Mucosa of gallbladder (tissue), 1 donor: Measurements from ENCODE around the gene HDGFL1. TPM values are rescaled to one million over a fixed set of nuclear protein-coding genes. Genes with fewer than 3 reads are reported as not detected.

ENCODE experiments used
- DNase-seq: peaks from one replicate; pipeline ENCODE4 v3.0.0-alpha.2; 2020; ENCODE audit warnings: low spot score
- total RNA-seq: library from RNA; stranded (reverse); gene quantifications from one replicate; pipeline ENCODE4 v1.2.1, GENCODE V29; 2021
- donor health status: DM: no; HTN: no; CAD: no.

Gene HDGFL1
- not detected for total RNA-seq

DNA sequence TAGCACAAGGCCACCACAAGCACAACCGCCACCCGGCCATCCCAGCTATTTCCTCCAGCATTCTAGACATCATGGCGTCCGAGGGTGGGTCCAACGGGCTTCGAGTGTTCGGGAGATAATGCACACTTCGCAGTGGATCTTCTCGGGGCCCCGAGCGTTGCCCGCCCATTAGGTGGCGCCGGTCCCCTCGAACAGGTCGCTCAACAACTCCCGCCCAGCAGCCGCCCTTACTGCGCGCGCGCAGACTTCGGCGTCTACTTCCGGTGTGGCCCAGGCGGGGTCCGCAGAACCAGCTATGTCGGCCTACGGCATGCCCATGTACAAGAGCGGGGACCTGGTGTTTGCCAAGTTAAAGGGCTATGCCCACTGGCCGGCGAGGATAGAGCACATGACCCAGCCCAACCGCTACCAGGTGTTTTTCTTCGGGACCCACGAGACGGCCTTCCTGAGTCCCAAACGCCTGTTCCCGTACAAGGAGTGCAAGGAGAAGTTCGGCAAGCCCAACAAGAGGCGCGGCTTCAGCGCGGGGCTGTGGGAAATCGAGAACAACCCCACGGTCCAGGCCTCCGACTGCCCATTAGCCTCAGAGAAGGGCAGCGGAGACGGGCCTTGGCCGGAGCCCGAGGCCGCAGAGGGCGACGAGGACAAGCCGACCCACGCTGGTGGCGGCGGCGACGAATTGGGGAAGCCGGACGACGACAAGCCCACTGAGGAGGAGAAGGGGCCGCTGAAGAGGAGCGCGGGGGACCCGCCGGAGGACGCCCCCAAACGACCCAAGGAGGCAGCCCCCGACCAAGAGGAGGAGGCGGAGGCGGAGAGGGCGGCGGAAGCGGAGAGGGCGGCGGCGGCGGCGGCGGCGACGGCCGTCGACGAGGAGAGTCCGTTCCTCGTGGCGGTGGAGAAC is at the start of gene HDGFL1:
TSS of gene HDGFL1 (plus strand) at position 286 of the 904 bp plus-strand sequence. CDS start at position 296, 10 bp downstream.
- no peak for DNase-seq

GRCh38 chr6:22521035-22521434 is 48.3 kb upstream of the HDGFL1 start:
- no peak for DNase-seq

GRCh38 chr6:22526736-22527135 is 42.6 kb upstream of the HDGFL1 start:
- no peak for DNase-seq

DNA sequence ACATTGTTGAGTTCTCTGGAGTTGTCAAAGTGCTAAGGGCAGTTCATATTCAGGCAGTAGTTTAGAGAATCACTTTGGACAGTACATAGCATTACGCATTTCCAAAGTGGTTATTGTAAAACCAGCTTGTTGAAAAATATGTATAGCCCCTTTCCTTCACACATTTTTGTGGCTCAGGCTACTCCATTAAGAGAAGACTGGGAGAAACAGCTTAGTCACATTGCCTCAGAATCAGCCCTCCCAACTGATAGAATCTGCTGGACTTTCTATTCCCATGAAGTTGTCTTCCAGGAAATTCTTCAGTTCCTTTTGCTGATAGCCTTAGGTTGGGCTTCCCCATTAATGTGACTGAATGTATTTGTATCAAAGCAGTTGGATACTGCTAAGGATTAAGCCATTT is 39.5 kb upstream of the HDGFL1 start:
- no peak for DNase-seq

DNA sequence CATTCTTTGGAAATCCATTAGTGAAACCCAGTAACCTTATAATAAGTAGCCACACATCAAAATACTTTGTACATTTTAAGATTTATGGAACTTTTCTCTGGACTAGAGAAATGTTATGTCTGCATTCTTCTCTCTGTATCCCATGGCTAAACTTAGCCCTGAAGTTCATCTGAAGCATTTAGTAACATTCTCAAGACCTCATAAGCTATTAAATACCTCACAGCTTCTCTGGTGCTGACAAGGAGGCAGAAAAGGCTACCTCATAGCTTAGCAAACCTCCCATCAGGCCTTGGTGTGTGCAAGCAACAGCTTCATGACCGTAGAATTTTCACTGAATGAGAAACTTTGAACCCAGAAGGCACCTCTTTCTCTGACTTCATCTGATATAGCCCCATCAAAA is 38.9 kb upstream of the HDGFL1 start:
- DNase-seq = no peak

DNA sequence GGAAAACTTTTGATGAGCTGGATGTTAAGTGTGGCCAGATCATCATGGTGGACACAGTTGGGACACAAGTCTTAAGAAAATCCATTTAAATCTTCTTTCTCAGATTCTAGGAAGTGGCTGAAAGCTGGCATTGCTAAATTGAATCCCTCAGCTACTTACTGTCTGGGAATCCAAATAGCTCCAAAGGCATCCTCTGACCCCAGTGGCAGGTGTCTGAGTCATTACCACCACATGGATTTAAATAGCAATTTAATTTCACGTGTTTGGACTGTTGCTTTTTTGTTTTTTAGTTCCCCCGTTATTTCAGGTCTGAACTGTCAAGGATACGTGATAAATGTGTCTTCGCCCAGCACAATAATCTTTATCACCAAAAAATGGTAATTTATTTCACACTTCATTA is 33.2 kb upstream of the HDGFL1 start:
- no peak for DNase-seq

DNA sequence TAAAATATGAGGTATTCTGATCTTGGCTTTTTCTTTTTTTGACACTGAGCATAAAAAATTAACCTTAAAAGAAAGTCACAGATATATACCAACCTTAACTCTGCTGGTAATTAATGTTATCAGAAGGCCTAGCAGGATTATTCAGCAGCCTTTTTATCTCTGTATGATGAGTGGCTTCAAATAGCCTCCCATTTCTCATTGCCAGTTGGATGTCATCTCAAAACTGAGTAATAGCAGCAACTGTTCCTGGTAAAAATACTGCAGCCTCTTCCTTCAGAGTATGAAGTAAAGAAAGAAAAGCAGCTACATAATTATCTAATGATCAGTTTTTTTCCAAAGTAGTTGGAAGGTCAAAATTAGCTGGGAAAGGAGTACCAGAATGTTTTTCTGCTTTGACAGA is 24.9 kb upstream of the HDGFL1 start:
- no peak for DNase-seq

- no peak for DNase-seq
These were observed 24.3 kb upstream of the HDGFL1 start for GRCh38 chr6:22545051-22545450.

GRCh38 chr6:22546236-22546635 is 23.1 kb upstream of the HDGFL1 start:
- DNase-seq = no peak

DNA sequence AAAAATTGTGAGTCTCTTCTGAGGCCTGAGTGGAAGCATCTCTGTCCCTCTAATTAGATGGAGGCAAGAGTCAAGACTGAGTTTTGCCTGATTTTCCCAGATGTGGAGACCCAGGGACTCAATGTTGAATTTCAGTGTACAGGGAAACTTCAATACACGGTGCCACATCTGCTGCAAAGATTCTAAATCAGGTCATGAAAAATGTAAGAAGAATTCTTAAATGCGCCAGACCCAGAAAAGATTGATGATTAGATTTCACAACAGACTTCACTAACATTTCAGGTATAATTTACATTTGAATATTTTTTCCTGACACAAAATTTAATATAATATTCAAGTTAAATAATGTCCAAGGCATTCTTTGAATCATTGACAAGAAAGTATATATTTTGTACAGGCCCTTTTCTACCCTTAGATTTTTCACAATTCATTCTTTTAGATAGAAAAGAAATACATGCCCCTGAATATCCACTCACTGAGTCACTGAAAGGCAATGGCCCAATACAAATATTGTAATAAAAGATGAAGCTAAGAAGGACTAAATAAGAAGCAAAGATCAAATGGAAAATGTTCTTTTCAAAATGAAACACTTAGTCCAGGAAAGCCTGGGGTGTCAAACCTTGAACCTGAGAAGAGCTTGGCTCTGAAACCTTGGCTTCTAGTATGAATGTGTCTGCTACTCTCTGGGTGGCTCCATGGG is 18.2 kb upstream of the HDGFL1 start:
- no peak for DNase-seq

DNA sequence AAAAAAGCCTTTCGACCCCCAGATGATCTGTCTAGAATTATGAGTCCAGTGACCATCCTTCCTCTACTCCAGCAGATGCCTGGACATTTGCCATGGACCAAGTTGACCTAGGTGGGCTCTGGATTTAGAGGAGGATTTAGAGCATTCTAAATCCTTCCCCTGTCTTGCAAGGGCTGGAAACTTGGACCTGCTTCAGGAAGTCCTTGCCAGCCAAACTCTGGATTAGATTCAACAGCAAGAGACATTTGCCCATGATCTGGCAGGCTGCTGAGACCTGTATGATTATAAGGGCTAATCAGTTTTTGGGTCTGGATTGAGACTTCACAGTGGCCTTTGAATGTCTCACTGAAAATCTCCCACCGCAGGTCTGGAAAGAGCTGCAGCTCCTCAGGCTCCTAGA is 13.1 kb upstream of the HDGFL1 start:
- DNase-seq = no peak

DNA sequence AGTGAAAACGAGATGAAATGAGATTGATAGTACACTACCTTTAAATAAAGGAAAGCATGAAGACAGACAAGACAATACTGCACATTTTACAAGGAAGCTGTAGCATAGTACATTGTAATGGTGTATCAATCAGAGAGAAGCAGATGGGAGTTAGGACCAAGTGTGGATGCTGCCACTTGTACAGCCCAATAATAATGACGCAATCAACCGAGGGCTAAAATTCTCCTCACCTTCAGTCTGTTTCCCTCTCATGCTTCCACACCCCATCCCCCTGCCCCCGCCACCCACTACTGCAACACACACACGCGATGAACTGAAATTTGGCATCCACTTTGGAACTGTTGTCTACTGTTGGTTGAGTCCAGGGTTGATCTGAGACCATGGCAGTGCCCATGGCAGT is 12.4 kb upstream of the HDGFL1 start:
- DNase-seq = no peak

- no peak for DNase-seq
These were observed 11.0 kb upstream of the HDGFL1 start for GRCh38 chr6:22558288-22558882.

- DNase-seq = no peak
These were observed 512 bp upstream of the HDGFL1 start for GRCh38 chr6:22568854-22569253.

- DNase-seq = no peak
These were observed 802 bp downstream of the HDGFL1 start for GRCh38 chr6:22570185-22570551.

- DNase-seq = no peak
These were observed 5.8 kb downstream of the HDGFL1 start for GRCh38 chr6:22575190-22575589.

DNA sequence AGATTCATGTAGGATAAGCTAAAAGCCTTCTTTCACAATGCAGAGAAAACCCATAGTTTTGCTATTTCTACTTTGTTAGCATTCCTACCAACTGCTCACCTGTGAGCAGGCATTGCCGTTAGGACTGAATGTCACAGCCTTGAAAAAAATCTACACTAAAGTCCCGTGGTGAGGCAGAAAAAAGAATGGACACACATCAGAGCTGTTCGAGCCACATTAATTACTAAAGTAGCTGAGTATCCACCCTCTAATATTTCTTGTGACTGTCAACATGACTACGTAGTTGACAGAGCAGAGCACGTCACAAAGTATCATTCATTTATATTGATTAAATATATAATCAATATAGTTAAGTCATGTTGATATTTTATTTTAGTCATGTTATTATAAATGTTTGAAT is 10.1 kb downstream of the HDGFL1 start:
- no peak for DNase-seq

- DNase-seq = no peak
These were observed 11.0 kb downstream of the HDGFL1 start for GRCh38 chr6:22580337-22580736.

DNA sequence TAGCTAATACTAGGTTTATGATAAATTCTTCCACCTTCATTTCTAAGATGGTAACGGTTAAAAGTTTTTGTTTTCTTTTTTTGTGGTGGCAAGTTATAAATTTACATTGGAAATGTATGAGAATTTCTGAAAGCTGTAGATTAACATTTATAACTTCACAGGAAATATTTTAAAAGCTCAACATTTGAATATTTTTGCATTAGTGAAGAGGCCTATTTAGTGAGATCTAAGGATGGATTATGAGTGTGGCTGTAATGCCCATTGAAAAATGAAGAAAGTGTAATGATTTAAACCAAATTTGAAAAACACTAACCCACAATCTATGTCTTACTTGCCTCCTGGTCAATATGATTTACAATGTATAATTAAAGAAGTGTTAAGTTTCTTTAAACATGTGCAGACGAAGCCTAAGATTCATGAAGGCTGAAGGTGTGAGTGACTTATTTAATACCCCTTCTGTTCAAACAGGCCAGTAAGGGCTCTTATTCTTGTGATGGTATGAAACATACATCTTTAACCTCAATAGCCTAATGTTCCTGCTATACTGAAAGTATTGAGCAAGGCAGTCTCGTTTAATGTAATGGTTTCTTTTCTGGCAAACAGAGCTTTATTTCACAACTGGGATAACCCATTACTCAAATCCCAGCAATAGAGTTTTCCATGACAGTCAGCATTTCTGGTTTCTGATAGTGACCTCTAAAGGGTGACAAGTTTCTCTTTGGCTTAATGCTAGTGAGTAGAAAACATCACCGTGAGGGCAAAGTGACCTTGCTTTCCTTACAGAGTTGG is 13.2 kb downstream of the HDGFL1 start:
- DNase-seq = no peak

DNA sequence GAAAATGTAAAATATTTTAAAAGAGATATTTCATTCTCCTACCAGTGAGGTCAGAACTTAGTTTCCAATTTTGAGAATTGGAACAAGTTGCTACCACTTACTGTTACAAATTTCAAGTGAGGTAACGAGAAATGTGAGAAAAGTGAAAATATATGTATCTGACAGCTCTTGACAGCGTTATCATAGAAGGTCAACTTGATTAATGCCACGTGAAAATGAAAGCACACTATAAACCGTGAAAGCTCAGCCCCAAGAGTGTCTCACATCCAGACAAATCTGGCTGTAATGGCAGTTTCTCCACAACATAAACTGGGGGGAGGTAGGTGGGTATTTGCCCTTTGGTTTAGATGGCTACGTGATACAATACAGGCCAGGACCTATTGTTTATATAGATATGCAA is 13.9 kb downstream of the HDGFL1 start:
- DNase-seq = no peak

GRCh38 chr6:22583927-22584326 is 14.6 kb downstream of the HDGFL1 start:
- DNase-seq = no peak

DNA sequence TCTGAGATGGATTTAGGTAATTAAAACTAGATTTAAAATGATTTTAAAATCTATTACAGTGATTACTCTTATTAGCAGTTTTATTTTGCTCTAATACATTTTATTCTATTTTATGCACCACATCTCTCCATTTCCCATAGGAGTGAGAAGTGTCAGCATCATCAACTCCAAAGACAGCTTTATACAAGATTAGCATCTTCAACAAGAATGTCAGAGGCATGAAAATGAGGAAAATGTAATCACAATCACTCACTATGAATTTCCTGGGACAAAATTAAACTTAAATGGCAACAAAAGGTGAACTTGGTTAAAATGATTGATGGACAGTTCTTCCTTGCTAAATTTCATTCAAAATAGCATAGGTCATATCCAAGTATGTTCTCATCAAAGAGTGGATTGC is 19.8 kb downstream of the HDGFL1 start:
- DNase-seq = no peak
